ENCODE data around the gene MLANA. TPM values are rescaled to one million over a fixed set of nuclear protein-coding genes. Genes with fewer than 3 reads are reported as not detected.

MLANA gene
- polyA plus RNA-seq, 1 donor (not counting 4 experiments of a cell fraction or from before 2014, with no cell fraction given): not detected

GRCh38 chr9:5893591-5894236, 3.0 kb downstream of the MLANA start:
- H3K79me2 ChIP-seq (ENCODE audit: control insufficient read depth, insufficient read depth, low read length): no peaks in the 10 kb centered on the region
- no peak overlapping the region for H3K9ac ChIP-seq (ENCODE audit: control insufficient read depth, extremely low read depth, insufficient read depth, low read length)
- FAIRE-seq (no peak), DNase-seq (ENCODE audit: low read depth, low spot score) (no peak)
- H3K27ac ChIP-seq (ENCODE audit: control insufficient read depth, insufficient read depth, low read length): no peak overlapping the region
- no peaks in the 10 kb centered on the region for H3K9me3 ChIP-seq (ENCODE audit: control insufficient read depth, low read depth, low read length)
- no peaks in the 10 kb centered on the region for H3K4me1 ChIP-seq (ENCODE audit: control insufficient read depth, extremely low read depth, insufficient read depth, low read length)
- dilution Hi-C loops (cut with MboI; ENCODE audit: extremely low pct_ligation_motif_present, low sequenced_read_pairs): no loop called here
- TF ChIP-seq CTCF (optimal IDR thresholded peaks at IDR 0.05 in 1 of 3, IDR thresholded peaks at IDR 0.05 in 1 of 3, conservative IDR thresholded peaks at IDR 0.05 in 1 of 3; ENCODE audit: extremely low read depth in 1 of 3, insufficient read depth in 2 of 3, low read length in 3 of 3) (no peak), EZH2 (IDR thresholded peaks at IDR 0.05; ENCODE audit: low read length) (no peak)
- peaks cover 0 to 2% of the 10 kb centered on the region in 2 experiments for H3K36me3 ChIP-seq (ENCODE audit: control insufficient read depth in 2 of 2, extremely low read depth in 1 of 2, insufficient read depth in 2 of 2, low read length in 2 of 2)
- H3K9me1 ChIP-seq (ENCODE audit: control insufficient read depth, extremely low read depth, insufficient read depth, low read length): no peaks in the 10 kb centered on the region
- H3K27me3 ChIP-seq (ENCODE audit: control insufficient read depth, extremely low read depth, insufficient read depth, low read length): no peaks in the 10 kb centered on the region
- H2AFZ ChIP-seq (ENCODE audit: control insufficient read depth, low read length): no peak overlapping the region
- no peak overlapping the region for H3K4me3 ChIP-seq (ENCODE audit: control insufficient read depth in 2 of 3, extremely low read depth in 1 of 3, insufficient read depth in 2 of 3, low read depth in 1 of 3, low read length in 3 of 3)
- H4K20me1 ChIP-seq (ENCODE audit: control insufficient read depth, extremely low read depth, insufficient read depth, low read length): no peaks in the 10 kb centered on the region
- no peak overlapping the region for H3K4me2 ChIP-seq (ENCODE audit: control insufficient read depth, extremely low read depth, insufficient read depth, low read depth, low read length)

- Histone ChIP-seq H3K9me3 (ENCODE audit: control insufficient read depth, low read depth, low read length) (no peaks in the 10 kb centered on the region), H3K9ac (ENCODE audit: control insufficient read depth, extremely low read depth, insufficient read depth, low read length) (no peak overlapping the region), H3K79me2 (ENCODE audit: control insufficient read depth, insufficient read depth, low read length) (no peaks in the 10 kb centered on the region), H3K4me3 (ENCODE audit: control insufficient read depth in 2 of 3, extremely low read depth in 1 of 3, insufficient read depth in 2 of 3, low read depth in 1 of 3, low read length in 3 of 3) (no peak overlapping the region), H3K9me1 (ENCODE audit: control insufficient read depth, extremely low read depth, insufficient read depth, low read length) (no peaks in the 10 kb centered on the region), H3K27me3 (ENCODE audit: control insufficient read depth, extremely low read depth, insufficient read depth, low read length) (no peaks in the 10 kb centered on the region), H3K4me2 (ENCODE audit: control insufficient read depth, extremely low read depth, insufficient read depth, low read depth, low read length) (no peak overlapping the region), H3K36me3 (ENCODE audit: control insufficient read depth in 2 of 2, extremely low read depth in 1 of 2, insufficient read depth in 2 of 2, low read length in 2 of 2) (peaks cover 0 to 2% of the 10 kb centered on the region in 2 experiments), H3K27ac (ENCODE audit: control insufficient read depth, insufficient read depth, low read length) (no peak overlapping the region), H3K4me1 (ENCODE audit: control insufficient read depth, extremely low read depth, insufficient read depth, low read length) (no peaks in the 10 kb centered on the region), H4K20me1 (ENCODE audit: control insufficient read depth, extremely low read depth, insufficient read depth, low read length) (no peaks in the 10 kb centered on the region), H2AFZ (ENCODE audit: control insufficient read depth, low read length) (no peak overlapping the region)
- dilution Hi-C loops (cut with MboI; ENCODE audit: extremely low pct_ligation_motif_present, low sequenced_read_pairs): no loop called here
- no peak for FAIRE-seq
- TF ChIP-seq EZH2 (IDR thresholded peaks at IDR 0.05; ENCODE audit: low read length) (no peak), CTCF (optimal IDR thresholded peaks at IDR 0.05 in 1 of 3, IDR thresholded peaks at IDR 0.05 in 1 of 3, conservative IDR thresholded peaks at IDR 0.05 in 1 of 3; ENCODE audit: extremely low read depth in 1 of 3, insufficient read depth in 2 of 3, low read length in 3 of 3) (no peak)
- DNase-seq (ENCODE audit: low read depth, low spot score): no peak
These were observed 3.7 kb downstream of the MLANA start for GRCh38 chr9:5894237-5894959.

Measured in keratinocyte (primary cell).